ENCODE data around the gene KRT76. TPM values are rescaled to one million over a fixed set of nuclear protein-coding genes. Genes with fewer than 3 reads are reported as not detected.
"Not testable (repeated sequence)": the region's sequence is repeated elsewhere in the genome, so short reads cannot be mapped to it uniquely, and the experiment has no call there.

KRT76 gene
- total RNA-seq, 3 donors from 2014 or later: not detected

- no peaks in the 10 kb centered on the region for H3K4me1 Mint-ChIP-seq (ENCODE audit: low read depth)
- ATAC-seq: no peak
- H3K27me3 Mint-ChIP-seq (ENCODE audit: low read depth): peaks cover 10% of the 10 kb centered on the region
- no peaks in the 10 kb centered on the region for H3K36me3 Mint-ChIP-seq (ENCODE audit: insufficient read depth)
- no peak for DNase-seq
- no peak overlapping the region for H3K4me3 Mint-ChIP-seq
- H3K9me3 Mint-ChIP-seq: no peaks in the 10 kb centered on the region
Observed at GRCh38 chr12:52757449-52758176, 19.5 kb downstream of the KRT76 start.

GRCh38 chr12:52756281-52756960 is 20.7 kb downstream of the KRT76 start:
- no peak for ATAC-seq
- Mint-ChIP-seq H3K9me3 (no peaks in the 10 kb centered on the region), H3K4me1 (ENCODE audit: low read depth) (no peaks in the 10 kb centered on the region), H3K36me3 (ENCODE audit: insufficient read depth) (no peaks in the 10 kb centered on the region), H3K27me3 (ENCODE audit: low read depth) (peaks cover 10% of the 10 kb centered on the region), H3K4me3 (no peak overlapping the region)
- no peak for DNase-seq

- Mint-ChIP-seq H3K4me3 (no peak overlapping the region), H3K9me3 (no peaks in the 10 kb centered on the region), H3K4me1 (ENCODE audit: low read depth) (peaks cover under 1% of the 10 kb centered on the region), H3K36me3 (ENCODE audit: insufficient read depth) (no peaks in the 10 kb centered on the region), H3K27me3 (ENCODE audit: low read depth) (peaks cover 10% of the 10 kb centered on the region)
- no peak for DNase-seq
- no peak for ATAC-seq
Observed at GRCh38 chr12:52755533-52755932, 21.6 kb downstream of the KRT76 start.

GRCh38 chr12:52754135-52754534 is 23.0 kb downstream of the KRT76 start:
- H3K9me3 Mint-ChIP-seq: no peaks in the 10 kb centered on the region
- H3K4me1 Mint-ChIP-seq (ENCODE audit: low read depth): peaks cover 2% of the 10 kb centered on the region
- no peak for DNase-seq
- H3K36me3 Mint-ChIP-seq (ENCODE audit: insufficient read depth): no peaks in the 10 kb centered on the region
- H3K27me3 Mint-ChIP-seq (ENCODE audit: low read depth): peaks cover 10% of the 10 kb centered on the region
- H3K4me3 Mint-ChIP-seq: no peak overlapping the region
- ATAC-seq: no peak

- Mint-ChIP-seq H3K9me3 (no peaks in the 10 kb centered on the region), H3K27me3 (ENCODE audit: low read depth) (peaks cover 6% of the 10 kb centered on the region), H3K4me3 (no peak overlapping the region), H3K4me1 (ENCODE audit: low read depth) (peaks cover 10% of the 10 kb centered on the region), H3K36me3 (ENCODE audit: insufficient read depth) (no peaks in the 10 kb centered on the region)
- DNase-seq (no peak), ATAC-seq (no peak)
Observed at GRCh38 chr12:52753283-52753682, 23.9 kb downstream of the KRT76 start.

- peaks cover 6% of the 10 kb centered on the region for H3K27me3 Mint-ChIP-seq (ENCODE audit: low read depth)
- ATAC-seq: no peak
Observed at GRCh38 chr12:52752516-52752915, 24.6 kb downstream of the KRT76 start.

GRCh38 chr12:52751795-52752194 is 25.4 kb downstream of the KRT76 start:
- DNase-seq (no peak), ATAC-seq (no peak)
- H3K4me1 Mint-ChIP-seq (ENCODE audit: low read depth): peaks cover 12% of the 10 kb centered on the region
- H3K9me3 Mint-ChIP-seq: no peaks in the 10 kb centered on the region
- no peak overlapping the region for H3K4me3 Mint-ChIP-seq
- H3K27me3 Mint-ChIP-seq (ENCODE audit: low read depth): peaks cover 6% of the 10 kb centered on the region
- no peaks in the 10 kb centered on the region for H3K36me3 Mint-ChIP-seq (ENCODE audit: insufficient read depth)

More at GRCh38 chr12:52752516-52752915, 24.6 kb downstream of the KRT76 start:
- Mint-ChIP-seq H3K4me1 (ENCODE audit: low read depth) (peaks cover 12% of the 10 kb centered on the region), H3K36me3 (ENCODE audit: insufficient read depth) (no peaks in the 10 kb centered on the region), H3K9me3 (no peaks in the 10 kb centered on the region), H3K4me3 (no peak overlapping the region)
- DNase-seq: no peak

- H3K4me1 Mint-ChIP-seq (ENCODE audit: low read depth): peaks cover 12% of the 10 kb centered on the region
- not testable (repeated sequence) for H3K4me3 Mint-ChIP-seq; H3K27me3 Mint-ChIP-seq (ENCODE audit: low read depth); H3K36me3 Mint-ChIP-seq (ENCODE audit: insufficient read depth); ATAC-seq; DNase-seq; H3K9me3 Mint-ChIP-seq
Observed at GRCh38 chr12:52750532-52750931, 26.6 kb downstream of the KRT76 start.

GRCh38 chr12:52749827-52750226 is 27.3 kb downstream of the KRT76 start:
- Mint-ChIP-seq H3K36me3 (ENCODE audit: insufficient read depth) (no peaks in the 10 kb centered on the region), H3K4me3 (no peak overlapping the region), H3K4me1 (ENCODE audit: low read depth) (peaks cover 12% of the 10 kb centered on the region), H3K9me3 (no peaks in the 10 kb centered on the region), H3K27me3 (ENCODE audit: low read depth) (peaks cover 4% of the 10 kb centered on the region)
- ATAC-seq: no peak
- DNase-seq: no peak

- no peaks in the 10 kb centered on the region for H3K9me3 Mint-ChIP-seq
- H3K27me3 Mint-ChIP-seq (ENCODE audit: low read depth): peaks cover 8% of the 10 kb centered on the region
- no peak overlapping the region for H3K4me3 Mint-ChIP-seq
- DNase-seq: no peak
- ATAC-seq: no peak
- H3K4me1 Mint-ChIP-seq (ENCODE audit: low read depth): peaks cover 12% of the 10 kb centered on the region
- no peaks in the 10 kb centered on the region for H3K36me3 Mint-ChIP-seq (ENCODE audit: insufficient read depth)
Observed at GRCh38 chr12:52748578-52748977, 28.6 kb downstream of the KRT76 start.

GRCh38 chr12:52745554-52745953 is 31.6 kb downstream of the KRT76 start:
- no peaks in the 10 kb centered on the region for H3K9me3 Mint-ChIP-seq
- H3K36me3 Mint-ChIP-seq (ENCODE audit: insufficient read depth): no peaks in the 10 kb centered on the region
- H3K4me1 Mint-ChIP-seq (ENCODE audit: low read depth): peaks cover 12% of the 10 kb centered on the region
- DNase-seq: no peak
- H3K4me3 Mint-ChIP-seq: no peak overlapping the region
- ATAC-seq: no peak
- H3K27me3 Mint-ChIP-seq (ENCODE audit: low read depth): peaks cover 9% of the 10 kb centered on the region

GRCh38 chr12:52744493-52745156 is 32.5 kb downstream of the KRT76 start:
- Mint-ChIP-seq H3K27me3 (ENCODE audit: low read depth) (peaks cover 9% of the 10 kb centered on the region), H3K4me1 (ENCODE audit: low read depth) (peaks cover 11% of the 10 kb centered on the region), H3K36me3 (ENCODE audit: insufficient read depth) (no peaks in the 10 kb centered on the region), H3K4me3 (no peak overlapping the region), H3K9me3 (no peaks in the 10 kb centered on the region)
- ATAC-seq (no peak), DNase-seq (no peak)

GRCh38 chr12:52742822-52743457 is 34.2 kb downstream of the KRT76 start:
- H3K36me3 Mint-ChIP-seq (ENCODE audit: insufficient read depth): no peaks in the 10 kb centered on the region
- DNase-seq (no peak), ATAC-seq (no peak)
- H3K9me3 Mint-ChIP-seq: no peaks in the 10 kb centered on the region
- H3K27me3 Mint-ChIP-seq (ENCODE audit: low read depth): peaks cover 14% of the 10 kb centered on the region
- no peak overlapping the region for H3K4me3 Mint-ChIP-seq
- no peaks in the 10 kb centered on the region for H3K4me1 Mint-ChIP-seq (ENCODE audit: low read depth)

- no peaks in the 10 kb centered on the region for H3K9me3 Mint-ChIP-seq
- DNase-seq: no peak
- H3K4me3 Mint-ChIP-seq: no peak overlapping the region
- H3K36me3 Mint-ChIP-seq (ENCODE audit: insufficient read depth): no peaks in the 10 kb centered on the region
- peaks cover 14% of the 10 kb centered on the region for H3K27me3 Mint-ChIP-seq (ENCODE audit: low read depth)
- H3K4me1 Mint-ChIP-seq (ENCODE audit: low read depth): no peaks in the 10 kb centered on the region
- ATAC-seq: no peak
Observed at GRCh38 chr12:52742196-52742580, 35.0 kb downstream of the KRT76 start.
